ENCODE results near the gene LMX1A.
A peak's percentile ranks its signal among the peaks of the same experiment; 100 is the strongest.

Gene LMX1A

GRCh38 chr1:165376041-165376810 is 19.7 kb upstream of the LMX1A start (continued):
- TF ChIP-seq ZNF747 (tag by site-specific recombination; IDR thresholded peaks at IDR 0.05) (no peak), ZIC2 (tag by site-specific recombination; IDR thresholded peaks at IDR 0.05) (0 out of 2 replicates have a peak, but pooled peaks have one; percentile 20), ZNF701 (tag by site-specific recombination; IDR thresholded peaks at IDR 0.05) (no peak), ZNF292 (tag by site-specific recombination; IDR thresholded peaks at IDR 0.05; ENCODE audit: borderline replicate concordance, low read depth) (no peak), ZBTB48 (tag by site-specific recombination; IDR thresholded peaks at IDR 0.05) (0 out of 2 replicates have a peak, but pooled peaks have one; percentile 30), ZNF600 (tag by site-specific recombination; IDR thresholded peaks at IDR 0.05) (peak; percentile 53), ZNF266 (tag by site-specific recombination; IDR thresholded peaks at IDR 0.05; ENCODE audit: low read depth) (no peak), ZBTB20 (tag by site-specific recombination; IDR thresholded peaks at IDR 0.05) (peak; percentile 70), ZNF274 (IDR thresholded peaks at IDR 0.05; ENCODE audit: low read length) (no peak), ZNF274 (tag by site-specific recombination; IDR thresholded peaks at IDR 0.05; ENCODE audit: borderline replicate concordance) (no peak), ZNF10 (tag by site-specific recombination; IDR thresholded peaks at IDR 0.05) (peak; percentile 19; the same call in 1 of the 2 replicates), ZNF174 (tag by site-specific recombination; IDR thresholded peaks at IDR 0.05) (no peak), ZNF221 (tag by site-specific recombination; IDR thresholded peaks at IDR 0.05; ENCODE audit: borderline replicate concordance) (no peak), ZNF518A (tag by site-specific recombination; conservative IDR thresholded peaks at IDR 0.05; ENCODE audit: low read depth) (no peak), ZBTB8A (tag by site-specific recombination; IDR thresholded peaks at IDR 0.05) (0 out of 2 replicates have a peak, but pooled peaks have one; percentile 18), ZNF660 (tag by site-specific recombination; IDR thresholded peaks at IDR 0.05) (no peak), GLIS1 (tag by site-specific recombination; IDR thresholded peaks at IDR 0.05) (peak; percentile 59; the same call in 1 of the 2 replicates), ZNF184 (tag by site-specific recombination; IDR thresholded peaks at IDR 0.05) (no peak), ZNF157 (tag by site-specific recombination; IDR thresholded peaks at IDR 0.05) (no peak), ZNF350 (tag by site-specific recombination; IDR thresholded peaks at IDR 0.05) (no peak), YY1 (tag by site-specific recombination; IDR thresholded peaks at IDR 0.05) (no peak)
- TF ChIP-seq, protein P1, sequence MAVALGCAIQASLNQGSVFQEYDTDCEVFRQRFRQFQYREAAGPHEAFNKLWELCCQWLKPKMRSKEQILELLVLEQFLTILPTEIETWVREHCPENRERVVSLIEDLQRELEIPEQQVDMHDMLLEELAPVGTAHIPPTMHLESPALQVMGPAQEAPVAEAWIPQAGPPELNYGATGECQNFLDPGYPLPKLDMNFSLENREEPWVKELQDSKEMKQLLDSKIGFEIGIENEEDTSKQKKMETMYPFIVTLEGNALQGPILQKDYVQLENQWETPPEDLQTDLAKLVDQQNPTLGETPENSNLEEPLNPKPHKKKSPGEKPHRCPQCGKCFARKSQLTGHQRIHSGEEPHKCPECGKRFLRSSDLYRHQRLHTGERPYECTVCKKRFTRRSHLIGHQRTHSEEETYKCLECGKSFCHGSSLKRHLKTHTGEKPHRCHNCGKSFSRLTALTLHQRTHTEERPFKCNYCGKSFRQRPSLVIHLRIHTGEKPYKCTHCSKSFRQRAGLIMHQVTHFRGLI (tag by site-specific recombination; IDR thresholded peaks at IDR 0.05), result peak; percentile 85
- TF ChIP-seq, protein P2, sequence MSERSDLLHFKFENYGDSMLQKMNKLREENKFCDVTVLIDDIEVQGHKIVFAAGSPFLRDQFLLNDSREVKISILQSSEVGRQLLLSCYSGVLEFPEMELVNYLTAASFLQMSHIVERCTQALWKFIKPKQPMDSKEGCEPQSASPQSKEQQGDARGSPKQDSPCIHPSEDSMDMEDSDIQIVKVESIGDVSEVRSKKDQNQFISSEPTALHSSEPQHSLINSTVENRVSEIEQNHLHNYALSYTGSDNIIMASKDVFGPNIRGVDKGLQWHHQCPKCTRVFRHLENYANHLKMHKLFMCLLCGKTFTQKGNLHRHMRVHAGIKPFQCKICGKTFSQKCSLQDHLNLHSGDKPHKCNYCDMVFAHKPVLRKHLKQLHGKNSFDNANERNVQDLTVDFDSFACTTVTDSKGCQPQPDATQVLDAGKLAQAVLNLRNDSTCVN (tag by site-specific recombination; optimal IDR thresholded peaks at IDR 0.05), result peak; percentile 57
- TF ChIP-seq, protein P3, sequence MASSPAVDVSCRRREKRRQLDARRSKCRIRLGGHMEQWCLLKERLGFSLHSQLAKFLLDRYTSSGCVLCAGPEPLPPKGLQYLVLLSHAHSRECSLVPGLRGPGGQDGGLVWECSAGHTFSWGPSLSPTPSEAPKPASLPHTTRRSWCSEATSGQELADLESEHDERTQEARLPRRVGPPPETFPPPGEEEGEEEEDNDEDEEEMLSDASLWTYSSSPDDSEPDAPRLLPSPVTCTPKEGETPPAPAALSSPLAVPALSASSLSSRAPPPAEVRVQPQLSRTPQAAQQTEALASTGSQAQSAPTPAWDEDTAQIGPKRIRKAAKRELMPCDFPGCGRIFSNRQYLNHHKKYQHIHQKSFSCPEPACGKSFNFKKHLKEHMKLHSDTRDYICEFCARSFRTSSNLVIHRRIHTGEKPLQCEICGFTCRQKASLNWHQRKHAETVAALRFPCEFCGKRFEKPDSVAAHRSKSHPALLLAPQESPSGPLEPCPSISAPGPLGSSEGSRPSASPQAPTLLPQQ (tag by site-specific recombination; IDR thresholded peaks at IDR 0.05), result no peak
- TF ChIP-seq, protein P4, sequence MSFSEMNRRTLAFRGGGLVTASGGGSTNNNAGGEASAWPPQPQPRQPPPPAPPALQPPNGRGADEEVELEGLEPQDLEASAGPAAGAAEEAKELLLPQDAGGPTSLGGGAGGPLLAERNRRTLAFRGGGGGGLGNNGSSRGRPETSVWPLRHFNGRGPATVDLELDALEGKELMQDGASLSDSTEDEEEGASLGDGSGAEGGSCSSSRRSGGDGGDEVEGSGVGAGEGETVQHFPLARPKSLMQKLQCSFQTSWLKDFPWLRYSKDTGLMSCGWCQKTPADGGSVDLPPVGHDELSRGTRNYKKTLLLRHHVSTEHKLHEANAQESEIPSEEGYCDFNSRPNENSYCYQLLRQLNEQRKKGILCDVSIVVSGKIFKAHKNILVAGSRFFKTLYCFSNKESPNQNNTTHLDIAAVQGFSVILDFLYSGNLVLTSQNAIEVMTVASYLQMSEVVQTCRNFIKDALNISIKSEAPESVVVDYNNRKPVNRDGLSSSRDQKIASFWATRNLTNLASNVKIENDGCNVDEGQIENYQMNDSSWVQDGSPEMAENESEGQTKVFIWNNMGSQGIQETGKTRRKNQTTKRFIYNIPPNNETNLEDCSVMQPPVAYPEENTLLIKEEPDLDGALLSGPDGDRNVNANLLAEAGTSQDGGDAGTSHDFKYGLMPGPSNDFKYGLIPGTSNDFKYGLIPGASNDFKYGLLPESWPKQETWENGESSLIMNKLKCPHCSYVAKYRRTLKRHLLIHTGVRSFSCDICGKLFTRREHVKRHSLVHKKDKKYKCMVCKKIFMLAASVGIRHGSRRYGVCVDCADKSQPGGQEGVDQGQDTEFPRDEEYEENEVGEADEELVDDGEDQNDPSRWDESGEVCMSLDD (tag by site-specific recombination; IDR thresholded peaks at IDR 0.05), result no peak

Measured in HEK293 (cell line).